ENCODE data around the gene MYH15. TPM values are rescaled to one million over a fixed set of nuclear protein-coding genes. Genes with fewer than 3 reads are reported as not detected.

The MYH15 gene
- total and polyA plus RNA-seq, 2 of the 4 experiments (the other 2 are of a cell fraction), result 0.10 to 0.36 TPM

DNA sequence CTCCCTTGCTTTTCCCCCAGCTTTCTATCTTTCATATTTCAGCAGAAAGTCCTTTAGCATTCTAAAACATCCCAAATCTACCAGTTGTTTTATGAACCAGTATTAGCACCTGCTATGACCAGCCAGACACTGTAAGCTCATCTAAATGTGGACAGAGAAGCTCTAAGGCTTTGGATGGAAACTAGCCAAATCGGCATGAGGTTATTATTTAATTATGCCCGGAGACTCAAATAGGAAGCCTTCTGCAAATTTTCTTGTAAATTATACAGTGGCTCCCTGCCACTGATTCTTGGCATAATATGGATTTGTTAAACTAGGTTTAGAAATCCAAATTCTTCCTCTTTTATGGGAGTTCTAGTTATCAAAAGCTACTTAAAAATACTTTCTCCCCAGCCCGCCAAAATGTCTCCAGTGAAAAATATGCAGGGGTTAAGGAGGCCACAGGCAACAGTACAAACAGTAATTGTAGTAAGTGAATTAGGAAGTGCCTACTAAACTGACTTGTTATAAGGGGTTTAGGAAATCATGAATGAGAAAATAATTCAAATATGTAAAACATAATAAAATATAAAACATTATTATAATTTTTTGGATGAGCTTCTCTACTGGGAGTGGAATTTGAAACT lies 15.4 kb downstream of the MYH15 start:
- H4K8ac ChIP-seq (ENCODE audit: low read depth in 2 of 2, low read length in 2 of 2), result no peak overlapping the region
- no peaks in the 10 kb centered on the region for H3K27me3 ChIP-seq (ENCODE audit: control insufficient read depth, insufficient read depth, low read length)
- H3K9me1 ChIP-seq (ENCODE audit: insufficient read depth, low read length), result no peaks in the 10 kb centered on the region
- no peak overlapping the region for H2BK15ac ChIP-seq (ENCODE audit: low read depth, low read length)
- in situ Hi-C loops (cut with MboI; ENCODE audit: low sequenced_read_pairs) (loop anchor here (5.0 to 10.0 kb wide), 2 partner anchors 57 to 420 kb away; no protein-coding TSS in a partner anchor), dilution Hi-C loops (cut with HindIII; ENCODE audit: low sequenced_read_pairs, unreplicated experiment) (no loop called here), intact Hi-C loops (cut with micrococcal nuclease) (no loop called here)
- H3K4ac ChIP-seq (ENCODE audit: low read depth, low read length), result no peak overlapping the region
- H3K9ac ChIP-seq (ENCODE audit: low read depth, low read length), result no peak overlapping the region
- BruUV-seq (replicated peaks), result no TSS peak
- no peaks in the 10 kb centered on the region for H4K20me1 ChIP-seq (ENCODE audit: insufficient read depth, low read length)
- H2BK120ac ChIP-seq (ENCODE audit: low read depth, low read length), result no peak overlapping the region
- no peak overlapping the region for H3K23ac ChIP-seq (ENCODE audit: low read depth, low read length)
- TF ChIP-seq MAZ (IDR thresholded peaks at IDR 0.05; ENCODE audit: borderline replicate concordance, low read depth, low read length), result no peak
- TF ChIP-seq SMC3 (IDR thresholded peaks at IDR 0.05; ENCODE audit: low read depth, low read length), result no peak
- TF ChIP-seq CHD1 (IDR thresholded peaks at IDR 0.05; ENCODE audit: low read depth, low read length), result no peak
- TF ChIP-seq, protein P1, sequence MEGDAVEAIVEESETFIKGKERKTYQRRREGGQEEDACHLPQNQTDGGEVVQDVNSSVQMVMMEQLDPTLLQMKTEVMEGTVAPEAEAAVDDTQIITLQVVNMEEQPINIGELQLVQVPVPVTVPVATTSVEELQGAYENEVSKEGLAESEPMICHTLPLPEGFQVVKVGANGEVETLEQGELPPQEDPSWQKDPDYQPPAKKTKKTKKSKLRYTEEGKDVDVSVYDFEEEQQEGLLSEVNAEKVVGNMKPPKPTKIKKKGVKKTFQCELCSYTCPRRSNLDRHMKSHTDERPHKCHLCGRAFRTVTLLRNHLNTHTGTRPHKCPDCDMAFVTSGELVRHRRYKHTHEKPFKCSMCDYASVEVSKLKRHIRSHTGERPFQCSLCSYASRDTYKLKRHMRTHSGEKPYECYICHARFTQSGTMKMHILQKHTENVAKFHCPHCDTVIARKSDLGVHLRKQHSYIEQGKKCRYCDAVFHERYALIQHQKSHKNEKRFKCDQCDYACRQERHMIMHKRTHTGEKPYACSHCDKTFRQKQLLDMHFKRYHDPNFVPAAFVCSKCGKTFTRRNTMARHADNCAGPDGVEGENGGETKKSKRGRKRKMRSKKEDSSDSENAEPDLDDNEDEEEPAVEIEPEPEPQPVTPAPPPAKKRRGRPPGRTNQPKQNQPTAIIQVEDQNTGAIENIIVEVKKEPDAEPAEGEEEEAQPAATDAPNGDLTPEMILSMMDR (conservative IDR thresholded peaks at IDR 0.05; ENCODE audit: low read depth, low read length), result no peak
- TF ChIP-seq RAD21 (IDR thresholded peaks at IDR 0.05; ENCODE audit: low read length), result no peak
- no peaks in the 10 kb centered on the region for H3K9me3 ChIP-seq (ENCODE audit: control insufficient read depth, insufficient read depth, low read length)
- no peak overlapping the region for H2AK9ac ChIP-seq (replicated peaks; ENCODE audit: low read depth, low read length, poor library complexity)
- no peak overlapping the region for H3K27ac ChIP-seq (ENCODE audit: insufficient read depth, low read length)
- DNase-seq (no peak), ATAC-seq (ENCODE audit: low read depth) (no peak)
- H3K79me1 ChIP-seq (ENCODE audit: low read depth in 1 of 2, low read length in 2 of 2), result no peaks in the 10 kb centered on the region
- no peak overlapping the region for H3K18ac ChIP-seq (ENCODE audit: low read depth, low read length)
- H2BK20ac ChIP-seq (ENCODE audit: low read depth, low read length), result no peak overlapping the region
- POLR2A ChIA-PET (ENCODE audit: unreplicated experiment), result no interaction called here
- H3K4me2 ChIP-seq (ENCODE audit: low read depth, low read length), result no peak overlapping the region
- CTCF ChIA-PET, result interaction anchor here (1.2 kb wide), 1 partner anchor 11 kb away, joined by 3 read pairs; no protein-coding TSS in a partner anchor
- H3K14ac ChIP-seq (replicated peaks; ENCODE audit: low read depth, low read length), result no peak overlapping the region
- H3K4me3 ChIP-seq (ENCODE audit: insufficient read depth, low read depth, low read length), result no peak overlapping the region
- H3K56ac ChIP-seq (ENCODE audit: extremely low read depth, insufficient read depth, low read length), result no peak overlapping the region
- H3K36me3 ChIP-seq (ENCODE audit: control insufficient read depth, insufficient read depth, low read length), result no peaks in the 10 kb centered on the region
- H4K91ac ChIP-seq (ENCODE audit: insufficient read depth, low read depth, low read length), result no peak overlapping the region
- WGBS, 2 experiments (ENCODE audit: extremely low coverage in 2 of 2, insufficient read length in 1 of 2), result no CpG with 5 or more reads among the region's 3 CpGs
- no peaks in the 10 kb centered on the region for H3K4me1 ChIP-seq (ENCODE audit: control insufficient read depth, insufficient read depth, low read length)
- no peak overlapping the region for H2AFZ ChIP-seq (replicated peaks; ENCODE audit: low read length, poor library complexity)
- no peak overlapping the region for H4K5ac ChIP-seq (ENCODE audit: low read depth, low read length)
- H2AK5ac ChIP-seq (ENCODE audit: low read depth, low read length), result no peak overlapping the region
- no peak overlapping the region for H2BK5ac ChIP-seq (ENCODE audit: low read depth, low read length, poor library complexity, severe bottlenecking)

All from IMR-90 (cell line).